B cell (primary cell): Measurements from ENCODE around the gene SPG7. TPM values are rescaled to one million over a fixed set of nuclear protein-coding genes. Genes with fewer than 3 reads are reported as not detected.
A peak's percentile ranks its signal among the peaks of the same experiment; 100 is the strongest.

Experiments
- ATAC-seq: fragments of 200-7000 bp; cut with Tn5 transposase; one replicate; pipeline ENCODE4 v1.10.0; 2021; ENCODE audit warnings: low read depth, mild to moderate bottlenecking, moderate number of reproducible peaks, moderate library complexity
- CTCF ChIA-PET: fragments of 350-600 bp; sonication (Branson Sonifier 250); formaldehyde crosslinking; loops from one replicate; lab custom pipeline; 2021; ENCODE audit warnings: antibody characterized with exemption, inconsistent platforms; lab: Charles Lee
- POLR2A ChIA-PET: fragments of 350-600 bp; sonication (Branson Sonifier 250); formaldehyde crosslinking; loops from one replicate; lab custom pipeline; 2021; ENCODE audit warnings: antibody characterized with exemption; lab: Charles Lee
- DNase-seq: peaks from one replicate; pipeline ENCODE4 v3.0.0; 2013
- H2AFZ ChIP-seq: 2 replicates; pipeline ENCODE4 v1.6.1; 2012; ENCODE audit warnings: mild to moderate bottlenecking, low read depth, low read length; ENCODE audit not compliant: insufficient read depth, poor library complexity, severe bottlenecking
- H3K27ac ChIP-seq, 2 donors: 1 replicate in 1 of 2; 2 replicates in 1 of 2; pipeline ENCODE4 v1.5.1; 2012 to 2013; ENCODE audit warnings: low read length in 2 of 2, mild to moderate bottlenecking in 2 of 2, moderate library complexity in 1 of 2
- H3K27me3 ChIP-seq, 4 experiments: fragments of 200-600 bp in 1 of 4; sonication (generic) in 1 of 4; replicated peaks in 1 of 4; 1 replicate in 2 of 4; 2 replicates in 2 of 4; pipeline versions ENCODE4 v1.6.1 to v1.7.0; 2013 to 2016; ENCODE audit warnings: low read length in 3 of 4, mild to moderate bottlenecking in 2 of 4, mixed read lengths in 1 of 4, moderate library complexity in 1 of 4; ENCODE audit not compliant: insufficient read depth in 4 of 4, control insufficient read depth in 3 of 4; ENCODE audit errors: control extremely low read depth in 1 of 4
- H3K36me3 ChIP-seq, 2 experiments: replicated peaks in 1 of 2; 1 replicate in 1 of 2; 2 replicates in 1 of 2; pipeline versions ENCODE4 v1.6.1 to v1.7.1; 2013; ENCODE audit warnings: low read length in 1 of 2; ENCODE audit not compliant: insufficient read depth in 2 of 2, control insufficient read depth in 1 of 2; ENCODE audit errors: control extremely low read depth in 1 of 2, extremely low read depth in 1 of 2
- H3K4me1 ChIP-seq, 2 donors: fragments of 200-600 bp in 1 of 2; sonication (generic) in 1 of 2; 1 replicate in 1 of 2; 2 replicates in 1 of 2; pipeline versions ENCODE4 v1.5.1 to v1.6.1; 2013 to 2017; ENCODE audit warnings: low read length in 2 of 2; ENCODE audit not compliant: control insufficient read depth in 2 of 2, insufficient read depth in 2 of 2
- H3K4me2 ChIP-seq: replicated peaks from 2 replicates; pipeline ENCODE3; 2012; ENCODE audit warnings: mild to moderate bottlenecking, low read depth, low read length; ENCODE audit not compliant: poor library complexity, severe bottlenecking
- H3K4me3 ChIP-seq, 5 experiments: fragments of 200-600 bp in 1 of 5; sonication (generic) in 1 of 5; 1 replicate in 3 of 5; 2 replicates in 2 of 5; pipeline versions ENCODE4 v1.5.1 to v1.7.0; 2011 to 2016; ENCODE audit warnings: low read length in 4 of 5, mild to moderate bottlenecking in 4 of 5, low read depth in 2 of 5, control low read depth in 1 of 5, moderate library complexity in 1 of 5; ENCODE audit not compliant: insufficient read depth in 1 of 5; ENCODE audit errors: control extremely low read depth in 1 of 5, extremely low read depth in 1 of 5
- H3K79me2 ChIP-seq: fragments of 200-600 bp; sonication (generic); one replicate; pipeline ENCODE4 v1.6.0; 2016; ENCODE audit warnings: low read length; ENCODE audit not compliant: control insufficient read depth, insufficient read depth
- H3K9ac ChIP-seq: fragments of 200-600 bp; sonication (generic); 2 replicates; pipeline ENCODE4 v1.6.1; 2017; ENCODE audit warnings: mild to moderate bottlenecking, low read length, moderate library complexity
- H3K9me3 ChIP-seq, 3 donors: one replicate each; pipeline versions ENCODE4 v1.6.1 to v1.7.1; 2013; ENCODE audit warnings: low read length in 2 of 3; ENCODE audit not compliant: control insufficient read depth in 2 of 3, insufficient read depth in 1 of 3; ENCODE audit errors: control extremely low read depth in 1 of 3
- H4K20me1 ChIP-seq: 2 replicates; pipeline ENCODE4 v1.6.0; 2012; ENCODE audit warnings: mild to moderate bottlenecking, low read length; ENCODE audit not compliant: insufficient read depth, control insufficient read depth, poor library complexity, severe bottlenecking
- H3K27ac Mint-ChIP-seq: one replicate; pipeline ENCODE4 v1.8.0; 2021; ENCODE audit warnings: mixed read lengths
- H3K27me3 Mint-ChIP-seq: one replicate; pipeline ENCODE4 v1.8.0; 2021; ENCODE audit warnings: mixed read lengths
- H3K4me1 Mint-ChIP-seq: one replicate; pipeline ENCODE4 v1.8.0; 2021; ENCODE audit warnings: mixed read lengths
- H3K4me3 Mint-ChIP-seq: one replicate; pipeline ENCODE4 v1.8.0; 2021; ENCODE audit warnings: mixed read lengths
- H3K9me3 Mint-ChIP-seq: one replicate; pipeline ENCODE4 v1.8.0; 2022; ENCODE audit warnings: mixed read lengths; ENCODE audit not compliant: insufficient read depth
- EZH2 ChIP-seq: IDR thresholded peaks from 2 replicates; pipeline ENCODE4 v1.6.1; 2012; ENCODE audit warnings: borderline replicate concordance, low read depth, mild to moderate bottlenecking, moderate library complexity, low read length; ENCODE audit not compliant: insufficient read depth, poor library complexity, severe bottlenecking
- WGBS: methylation state at CpG from one replicate; pipeline ENCODE4 v1.1.5; 2013; ENCODE audit warnings: missing lambda C conversion rate; ENCODE audit not compliant: insufficient coverage; 5-methylcytosine and 5-hydroxymethylcytosine counted together
- intact Hi-C: fragments of 100-400 bp; cut with micrococcal nuclease; formaldehyde crosslinking; loops from one replicate; pipeline ENCODE4 v1.10.0; 2022
- polyA plus RNA-seq: library from polyadenylated mRNA; depleted of rRNA; stranded (reverse); fragments of >200 nt; gene quantifications from 2 replicates; pipeline ENCODE4 v1.2.3, GENCODE V29; 2012
- total RNA-seq, 2 donors: library from RNA; stranded (reverse); fragments of 120-200 nt in 1 of 2; gene quantifications; 1 replicate in 1 of 2; 2 replicates in 1 of 2; pipeline versions ENCODE4 v1.2.3 to v1.2.4, GENCODE V29; 2013 to 2022
- TF ChIP-seq, protein P1 (sequence below): fragments of 200-600 bp; IDR thresholded peaks from one replicate; pipeline ENCODE4 v1.8.0; 2022; ENCODE audit warnings: antibody characterized with exemption, mild to moderate bottlenecking

SPG7 gene
- total and polyA plus RNA-seq, 2 donors (not counting 1 experiment from before 2014, with no cell fraction given) = 146 to 157 TPM

DNA sequence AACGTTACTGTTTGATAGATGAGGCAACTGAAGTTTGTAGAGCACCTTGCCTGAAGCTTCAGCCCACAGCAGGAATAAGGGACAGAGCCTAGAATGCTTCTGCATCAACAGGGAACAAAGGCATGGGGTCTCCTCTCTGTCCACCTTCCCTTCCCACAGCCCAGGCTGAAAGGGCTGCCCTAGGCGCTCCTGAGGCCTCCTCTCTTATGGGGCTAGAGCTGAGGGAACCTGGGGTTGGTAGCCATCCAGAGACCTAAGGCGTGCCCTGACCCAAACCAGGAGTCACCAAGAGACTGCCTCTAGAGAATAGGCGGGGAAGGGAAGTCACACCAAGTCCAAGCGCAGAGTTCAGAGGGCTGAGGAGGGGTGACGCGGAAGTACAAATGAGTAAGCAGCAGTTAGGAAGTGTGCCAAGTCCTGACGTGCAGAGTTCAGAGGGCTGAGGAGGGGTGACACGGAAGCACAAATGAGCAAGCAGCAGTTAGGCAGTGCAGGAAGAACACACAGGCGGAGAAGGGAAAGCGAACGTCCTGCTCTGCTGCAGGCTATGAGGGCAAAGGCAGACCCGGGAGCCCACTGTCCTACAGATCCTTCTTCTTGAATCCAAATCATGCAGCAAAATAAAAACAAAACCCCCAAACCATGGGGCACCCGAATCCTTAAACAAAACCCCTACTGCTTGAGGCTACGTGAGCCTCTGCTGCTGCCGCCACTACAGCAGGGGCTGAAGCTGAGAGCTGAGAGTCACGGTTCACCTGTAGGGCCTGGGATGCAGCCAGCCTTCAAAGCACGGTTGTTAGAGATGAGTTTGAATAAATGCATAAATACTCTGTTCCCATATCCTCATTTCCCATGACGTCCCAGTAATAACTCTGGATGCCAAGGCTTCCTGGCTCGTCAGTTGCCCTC lies 2.7 kb upstream of the SPG7 start:
- no peaks in the 10 kb centered on the region for H3K27me3 ChIP-seq
- peaks cover 10% of the 10 kb centered on the region for H4K20me1 ChIP-seq
- TF ChIP-seq EZH2 = no peak
- TF ChIP-seq, protein P1, sequence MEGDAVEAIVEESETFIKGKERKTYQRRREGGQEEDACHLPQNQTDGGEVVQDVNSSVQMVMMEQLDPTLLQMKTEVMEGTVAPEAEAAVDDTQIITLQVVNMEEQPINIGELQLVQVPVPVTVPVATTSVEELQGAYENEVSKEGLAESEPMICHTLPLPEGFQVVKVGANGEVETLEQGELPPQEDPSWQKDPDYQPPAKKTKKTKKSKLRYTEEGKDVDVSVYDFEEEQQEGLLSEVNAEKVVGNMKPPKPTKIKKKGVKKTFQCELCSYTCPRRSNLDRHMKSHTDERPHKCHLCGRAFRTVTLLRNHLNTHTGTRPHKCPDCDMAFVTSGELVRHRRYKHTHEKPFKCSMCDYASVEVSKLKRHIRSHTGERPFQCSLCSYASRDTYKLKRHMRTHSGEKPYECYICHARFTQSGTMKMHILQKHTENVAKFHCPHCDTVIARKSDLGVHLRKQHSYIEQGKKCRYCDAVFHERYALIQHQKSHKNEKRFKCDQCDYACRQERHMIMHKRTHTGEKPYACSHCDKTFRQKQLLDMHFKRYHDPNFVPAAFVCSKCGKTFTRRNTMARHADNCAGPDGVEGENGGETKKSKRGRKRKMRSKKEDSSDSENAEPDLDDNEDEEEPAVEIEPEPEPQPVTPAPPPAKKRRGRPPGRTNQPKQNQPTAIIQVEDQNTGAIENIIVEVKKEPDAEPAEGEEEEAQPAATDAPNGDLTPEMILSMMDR = no peak
- H3K4me3 ChIP-seq = peak overlapping the region in 4 of 5 experiments; percentile 1 to 52 (median 28)
- peak overlapping the region; percentile 75 to 78 for H3K27ac ChIP-seq
- H3K4me2 ChIP-seq = peak overlapping the region; percentile 76
- Mint-ChIP-seq H3K4me1 (peaks cover 27% of the 10 kb centered on the region), H3K27me3 (no peaks in the 10 kb centered on the region), H3K4me3 (peak overlapping the region; percentile 86), H3K27ac (peak overlapping the region; percentile 86), H3K9me3 (no peaks in the 10 kb centered on the region)
- H2AFZ ChIP-seq = peak overlapping the region; percentile 78
- H3K79me2 ChIP-seq = peaks cover 28% of the 10 kb centered on the region
- POLR2A ChIA-PET = interaction anchor here (0.6 kb wide), 1 partner anchor 44 kb away, joined by 3 read pairs; no protein-coding TSS in a partner anchor
- H3K9ac ChIP-seq = peak overlapping the region; percentile 46
- intact Hi-C loops = loop anchor here (5.0 kb wide), 2 partner anchors 83 to 188 kb away; no protein-coding TSS in a partner anchor
- peaks cover 0 to 4% (median 0%) of the 10 kb centered on the region in 3 donors for H3K9me3 ChIP-seq
- H3K4me1 ChIP-seq = peaks cover 34 to 38% of the 10 kb centered on the region in 2 donors
- peaks cover 0 to 2% of the 10 kb centered on the region in 2 experiments for H3K36me3 ChIP-seq
- CTCF ChIA-PET = interaction anchor here (1.0 to 1.5 kb wide), 2 partner anchors 17 to 97 kb away, joined by 3 to 5 read pairs; no protein-coding TSS in a partner anchor
- peak; percentile 90 for DNase-seq
- peak; percentile 54 for ATAC-seq
- WGBS = 11% methylated on average over 14 of the region's 20 CpGs
